NB4 (cell line): Measurements from ENCODE around the gene CREB5.

Source experiments
- TF ChIP-seq, protein P1 (sequence below): IDR thresholded peaks from one replicate; pipeline ENCODE4 v1.5.1; 2012; ENCODE audit warnings: low read depth, low read length
- TF ChIP-seq, protein P2 (sequence below): IDR thresholded peaks from 2 replicates; pipeline ENCODE4 v1.6.1; 2011; ENCODE audit warnings: low read depth, low read length

DNA sequence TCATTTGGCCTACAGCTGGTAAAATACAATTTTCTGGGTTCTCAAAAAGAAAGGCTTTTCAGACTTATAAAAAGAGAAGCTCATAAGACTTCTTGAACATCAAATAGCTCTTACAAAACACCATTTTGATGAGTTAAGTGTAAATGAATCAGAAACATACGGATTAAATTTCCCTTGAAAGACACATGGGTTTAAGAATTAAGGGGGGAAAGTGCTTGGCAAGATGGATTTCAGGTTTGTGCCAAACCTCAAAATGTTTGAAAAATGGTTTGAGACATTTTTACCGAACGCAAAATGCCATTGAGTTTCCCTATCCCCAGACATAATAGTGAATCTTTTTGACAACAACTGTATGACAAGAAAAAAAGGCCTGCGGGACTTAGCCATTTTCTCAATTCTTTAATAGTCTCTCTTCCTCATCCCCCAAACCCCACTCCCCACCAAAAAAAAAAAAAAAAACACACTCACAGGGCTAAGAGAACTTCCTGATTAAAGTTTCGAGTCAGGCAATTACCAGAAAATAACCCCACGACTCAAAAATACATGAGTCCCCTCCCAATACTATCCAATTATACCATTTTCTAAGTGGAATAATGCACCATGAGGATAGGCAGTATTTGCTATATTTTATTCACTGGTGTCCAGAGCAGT lies 285.7 kb downstream of the CREB5 start:
- TF ChIP-seq, protein P1, sequence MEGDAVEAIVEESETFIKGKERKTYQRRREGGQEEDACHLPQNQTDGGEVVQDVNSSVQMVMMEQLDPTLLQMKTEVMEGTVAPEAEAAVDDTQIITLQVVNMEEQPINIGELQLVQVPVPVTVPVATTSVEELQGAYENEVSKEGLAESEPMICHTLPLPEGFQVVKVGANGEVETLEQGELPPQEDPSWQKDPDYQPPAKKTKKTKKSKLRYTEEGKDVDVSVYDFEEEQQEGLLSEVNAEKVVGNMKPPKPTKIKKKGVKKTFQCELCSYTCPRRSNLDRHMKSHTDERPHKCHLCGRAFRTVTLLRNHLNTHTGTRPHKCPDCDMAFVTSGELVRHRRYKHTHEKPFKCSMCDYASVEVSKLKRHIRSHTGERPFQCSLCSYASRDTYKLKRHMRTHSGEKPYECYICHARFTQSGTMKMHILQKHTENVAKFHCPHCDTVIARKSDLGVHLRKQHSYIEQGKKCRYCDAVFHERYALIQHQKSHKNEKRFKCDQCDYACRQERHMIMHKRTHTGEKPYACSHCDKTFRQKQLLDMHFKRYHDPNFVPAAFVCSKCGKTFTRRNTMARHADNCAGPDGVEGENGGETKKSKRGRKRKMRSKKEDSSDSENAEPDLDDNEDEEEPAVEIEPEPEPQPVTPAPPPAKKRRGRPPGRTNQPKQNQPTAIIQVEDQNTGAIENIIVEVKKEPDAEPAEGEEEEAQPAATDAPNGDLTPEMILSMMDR, result no peak
- TF ChIP-seq, protein P2, sequence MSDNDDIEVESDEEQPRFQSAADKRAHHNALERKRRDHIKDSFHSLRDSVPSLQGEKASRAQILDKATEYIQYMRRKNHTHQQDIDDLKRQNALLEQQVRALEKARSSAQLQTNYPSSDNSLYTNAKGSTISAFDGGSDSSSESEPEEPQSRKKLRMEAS, result no peak
